Loucy (cell line): ENCODE results near the gene STC2.

Experiments
- H2AFZ ChIP-seq: fragments of 200-600 bp; sonication (generic); 2 replicates; pipeline ENCODE4 v1.6.0; 2016; ENCODE audit warnings: antibody characterized with exemption, mild to moderate bottlenecking, low read length, moderate library complexity
- H3F3A ChIP-seq: fragments of 200-600 bp; 2 replicates; pipeline ENCODE4 v1.6.0; 2016; ENCODE audit warnings: antibody characterized with exemption, low read depth, mild to moderate bottlenecking
- H3K27me3 ChIP-seq: fragments of 200-600 bp; sonication (generic); 2 replicates; pipeline ENCODE4 v1.6.1; 2014; ENCODE audit warnings: low read length, mild to moderate bottlenecking; ENCODE audit not compliant: insufficient read depth, poor library complexity, severe bottlenecking
- H3K36me3 ChIP-seq: fragments of 200-600 bp; sonication (generic); 2 replicates; pipeline ENCODE4 v1.6.1; 2016; ENCODE audit warnings: low read length; ENCODE audit not compliant: insufficient read depth
- H3K4me1 ChIP-seq: fragments of 200-600 bp; sonication (generic); 2 replicates; pipeline ENCODE4 v1.5.1; 2014; ENCODE audit warnings: low read length, mild to moderate bottlenecking; ENCODE audit not compliant: insufficient read depth, poor library complexity, severe bottlenecking
- H3K4me2 ChIP-seq: fragments of 200-600 bp; sonication (generic); 2 replicates; pipeline ENCODE4 v1.6.0; 2014; ENCODE audit warnings: antibody characterized with exemption, low read length, low read depth, mild to moderate bottlenecking; ENCODE audit not compliant: poor library complexity, severe bottlenecking
- H3K4me3 ChIP-seq: fragments of 200-600 bp; sonication (generic); 2 replicates; pipeline ENCODE4 v1.5.1; 2014; ENCODE audit warnings: low read length, mild to moderate bottlenecking, mixed read lengths; ENCODE audit not compliant: poor library complexity, severe bottlenecking
- H3K79me2 ChIP-seq: fragments of 200-600 bp; sonication (generic); 2 replicates; pipeline ENCODE4 v1.6.1; 2014; ENCODE audit warnings: low read length; ENCODE audit not compliant: insufficient read depth
- H3K9ac ChIP-seq: fragments of 200-600 bp; sonication (generic); 2 replicates; pipeline ENCODE4 v1.6.0; 2014; ENCODE audit warnings: mild to moderate bottlenecking, low read depth, low read length, moderate library complexity; ENCODE audit not compliant: poor library complexity, severe bottlenecking
- H3K9me2 ChIP-seq: fragments of 200-600 bp; sonication (generic); replicated peaks from 2 replicates; pipeline ENCODE4 v1.6.1; 2016; ENCODE audit warnings: low read depth, low read length, mixed read lengths
- H3K9me3 ChIP-seq: fragments of 200-600 bp; sonication (generic); 2 replicates; pipeline ENCODE4 v1.6.1; 2014; ENCODE audit warnings: mild to moderate bottlenecking, antibody characterized with exemption, low read length, low read depth; ENCODE audit not compliant: insufficient read depth
- H4K20me1 ChIP-seq: fragments of 200-600 bp; sonication (generic); 2 replicates; pipeline ENCODE4 v1.6.0; 2014; ENCODE audit warnings: antibody characterized with exemption, low read length, mild to moderate bottlenecking; ENCODE audit not compliant: insufficient read depth, poor library complexity, severe bottlenecking
- EZH2phosphoT487 ChIP-seq: fragments of 200-600 bp; IDR thresholded peaks from 2 replicates; pipeline ENCODE4 v1.6.1; 2018; ENCODE audit warnings: antibody characterized with exemption, mild to moderate bottlenecking, moderate library complexity, borderline replicate concordance
- TF ChIP-seq, protein P1 (sequence below): fragments of 200-600 bp; sonication (generic); conservative IDR thresholded peaks from 2 replicates; pipeline ENCODE4 v1.5.1; 2014; ENCODE audit warnings: mild to moderate bottlenecking, antibody characterized with exemption, low read length

STC2 gene

GRCh38 chr5:173327084-173327947 is 898 bp downstream of the STC2 start:
- H3K4me1 ChIP-seq, result no peaks in the 10 kb centered on the region
- H3K27me3 ChIP-seq, result no peaks in the 10 kb centered on the region
- no peaks in the 10 kb centered on the region for H3K9me3 ChIP-seq
- no peak for TF ChIP-seq EZH2phosphoT487
- TF ChIP-seq, protein P1, sequence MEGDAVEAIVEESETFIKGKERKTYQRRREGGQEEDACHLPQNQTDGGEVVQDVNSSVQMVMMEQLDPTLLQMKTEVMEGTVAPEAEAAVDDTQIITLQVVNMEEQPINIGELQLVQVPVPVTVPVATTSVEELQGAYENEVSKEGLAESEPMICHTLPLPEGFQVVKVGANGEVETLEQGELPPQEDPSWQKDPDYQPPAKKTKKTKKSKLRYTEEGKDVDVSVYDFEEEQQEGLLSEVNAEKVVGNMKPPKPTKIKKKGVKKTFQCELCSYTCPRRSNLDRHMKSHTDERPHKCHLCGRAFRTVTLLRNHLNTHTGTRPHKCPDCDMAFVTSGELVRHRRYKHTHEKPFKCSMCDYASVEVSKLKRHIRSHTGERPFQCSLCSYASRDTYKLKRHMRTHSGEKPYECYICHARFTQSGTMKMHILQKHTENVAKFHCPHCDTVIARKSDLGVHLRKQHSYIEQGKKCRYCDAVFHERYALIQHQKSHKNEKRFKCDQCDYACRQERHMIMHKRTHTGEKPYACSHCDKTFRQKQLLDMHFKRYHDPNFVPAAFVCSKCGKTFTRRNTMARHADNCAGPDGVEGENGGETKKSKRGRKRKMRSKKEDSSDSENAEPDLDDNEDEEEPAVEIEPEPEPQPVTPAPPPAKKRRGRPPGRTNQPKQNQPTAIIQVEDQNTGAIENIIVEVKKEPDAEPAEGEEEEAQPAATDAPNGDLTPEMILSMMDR, result no peak
- H2AFZ ChIP-seq, result no peak overlapping the region
- no peaks in the 10 kb centered on the region for H3K9me2 ChIP-seq
- H3K36me3 ChIP-seq, result no peaks in the 10 kb centered on the region
- H3K4me3 ChIP-seq, result no peak overlapping the region
- no peaks in the 10 kb centered on the region for H3K79me2 ChIP-seq
- no peaks in the 10 kb centered on the region for H4K20me1 ChIP-seq
- H3K9ac ChIP-seq, result no peak overlapping the region
- no peak overlapping the region for H3K4me2 ChIP-seq
- no peaks in the 10 kb centered on the region for H3F3A ChIP-seq

DNA sequence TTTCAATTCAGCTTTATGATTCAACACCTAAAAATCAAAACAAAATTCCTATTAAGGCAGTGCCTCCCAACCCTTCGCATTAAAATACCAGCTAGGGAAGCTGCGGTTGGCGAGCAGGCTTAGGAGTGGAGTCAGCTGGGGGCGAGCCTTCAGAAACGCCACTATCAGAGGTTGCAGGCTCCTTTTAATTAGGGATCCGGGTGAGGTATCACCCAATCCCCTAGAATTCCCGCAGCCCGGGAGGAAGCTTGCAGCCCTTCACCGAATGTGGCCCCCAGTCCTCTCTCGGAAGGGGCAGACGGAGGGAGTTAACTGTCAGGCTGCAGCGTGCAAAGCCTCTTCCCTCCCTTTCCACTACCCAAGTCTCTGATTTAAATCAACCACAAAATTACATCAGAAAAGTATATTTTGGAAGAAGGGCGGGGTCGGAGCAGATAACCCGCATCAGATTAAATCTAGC is 1.7 kb downstream of the STC2 start:
- Histone ChIP-seq H3K9ac (no peak overlapping the region), H3K4me2 (no peak overlapping the region), H3K4me1 (no peaks in the 10 kb centered on the region), H4K20me1 (no peaks in the 10 kb centered on the region), H3K9me3 (no peaks in the 10 kb centered on the region), H3K36me3 (no peaks in the 10 kb centered on the region), H3K27me3 (no peaks in the 10 kb centered on the region), H2AFZ (no peak overlapping the region), H3K79me2 (no peaks in the 10 kb centered on the region), H3F3A (no peaks in the 10 kb centered on the region), H3K4me3 (no peak overlapping the region), H3K9me2 (no peaks in the 10 kb centered on the region)
- TF ChIP-seq, protein P1, result no peak
- no peak for TF ChIP-seq EZH2phosphoT487

GRCh38 chr5:173325091-173325698 is 3.0 kb downstream of the STC2 start:
- Histone ChIP-seq H3K9me3 (no peaks in the 10 kb centered on the region), H3K4me1 (no peaks in the 10 kb centered on the region), H3K4me2 (no peak overlapping the region), H3K79me2 (no peaks in the 10 kb centered on the region), H3F3A (no peaks in the 10 kb centered on the region), H3K9me2 (no peaks in the 10 kb centered on the region), H3K4me3 (no peak overlapping the region), H4K20me1 (no peaks in the 10 kb centered on the region), H3K9ac (no peak overlapping the region), H3K27me3 (no peaks in the 10 kb centered on the region), H2AFZ (no peak overlapping the region), H3K36me3 (no peaks in the 10 kb centered on the region)
- no peak for TF ChIP-seq EZH2phosphoT487
- TF ChIP-seq, protein P1, result no peak
